ENCODE data around the gene CEACAM1.

- TF ChIP-seq, protein P1, sequence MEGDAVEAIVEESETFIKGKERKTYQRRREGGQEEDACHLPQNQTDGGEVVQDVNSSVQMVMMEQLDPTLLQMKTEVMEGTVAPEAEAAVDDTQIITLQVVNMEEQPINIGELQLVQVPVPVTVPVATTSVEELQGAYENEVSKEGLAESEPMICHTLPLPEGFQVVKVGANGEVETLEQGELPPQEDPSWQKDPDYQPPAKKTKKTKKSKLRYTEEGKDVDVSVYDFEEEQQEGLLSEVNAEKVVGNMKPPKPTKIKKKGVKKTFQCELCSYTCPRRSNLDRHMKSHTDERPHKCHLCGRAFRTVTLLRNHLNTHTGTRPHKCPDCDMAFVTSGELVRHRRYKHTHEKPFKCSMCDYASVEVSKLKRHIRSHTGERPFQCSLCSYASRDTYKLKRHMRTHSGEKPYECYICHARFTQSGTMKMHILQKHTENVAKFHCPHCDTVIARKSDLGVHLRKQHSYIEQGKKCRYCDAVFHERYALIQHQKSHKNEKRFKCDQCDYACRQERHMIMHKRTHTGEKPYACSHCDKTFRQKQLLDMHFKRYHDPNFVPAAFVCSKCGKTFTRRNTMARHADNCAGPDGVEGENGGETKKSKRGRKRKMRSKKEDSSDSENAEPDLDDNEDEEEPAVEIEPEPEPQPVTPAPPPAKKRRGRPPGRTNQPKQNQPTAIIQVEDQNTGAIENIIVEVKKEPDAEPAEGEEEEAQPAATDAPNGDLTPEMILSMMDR (conservative IDR thresholded peaks at IDR 0.05; ENCODE audit: low read length), result no peak
- no peak for TF ChIP-seq EZH2phosphoT487 (IDR thresholded peaks at IDR 0.05; ENCODE audit: borderline replicate concordance)
These were observed 25.2 kb upstream of the CEACAM1 start for GRCh38 chr19:42553292-42554045.
